ENCODE measurements around the gene HS6ST2. TPM values are rescaled to one million over a fixed set of nuclear protein-coding genes. Genes with fewer than 3 reads are reported as not detected.

Gene HS6ST2
- total and polyA plus RNA-seq, 9 of the 15 experiments (the other 6 are each of a cell fraction or from before 2014, with no cell fraction given): not detected

DNA sequence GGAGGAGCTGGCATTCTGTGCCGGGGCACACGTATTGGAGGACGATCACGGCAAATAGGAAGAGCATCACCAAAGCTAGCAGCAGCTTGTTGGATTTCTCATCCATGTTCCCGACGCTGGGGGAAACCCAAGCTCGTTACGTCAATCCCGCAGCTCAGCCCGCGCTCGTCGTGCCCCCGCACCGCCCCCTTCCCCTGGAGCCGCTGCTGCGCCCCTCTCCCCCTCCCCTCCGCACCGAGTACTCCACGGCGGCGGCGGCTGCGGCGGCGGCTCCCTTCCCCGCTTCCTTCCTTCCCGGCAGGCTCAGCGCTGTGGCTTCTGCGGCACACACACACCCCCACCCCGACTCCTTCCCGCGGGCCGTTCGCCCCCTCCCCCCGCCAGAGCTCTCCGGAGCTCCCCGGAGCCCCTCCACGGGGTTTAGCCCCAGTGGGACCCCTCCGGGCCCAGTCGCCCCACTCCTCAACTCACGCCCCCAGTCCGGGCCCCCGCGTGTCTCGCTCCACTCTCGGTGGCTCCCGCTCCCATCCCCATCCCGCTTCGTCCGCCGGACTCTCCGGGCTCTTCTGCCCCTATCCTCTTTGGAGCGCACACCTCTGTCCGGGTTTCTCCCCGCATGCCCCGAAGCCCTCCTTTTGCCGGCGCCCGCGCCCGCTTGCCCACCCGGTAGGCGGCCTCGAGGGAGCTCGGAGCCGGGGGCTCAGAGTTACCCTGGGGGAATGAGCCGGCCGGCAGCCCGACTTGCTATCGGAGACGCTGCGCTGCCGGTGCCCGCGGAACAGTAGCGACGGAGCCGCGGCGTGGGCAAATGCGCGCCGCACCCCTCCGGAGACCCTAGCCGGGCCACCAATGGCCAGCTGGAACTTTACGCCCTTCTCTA lies 978 bp downstream of the HS6ST2 start (continued):
- no peak for TF ChIP-seq TFAM (CRISPR knock-in tag; conservative IDR thresholded peaks at IDR 0.05)
- TF ChIP-seq, protein P1, sequence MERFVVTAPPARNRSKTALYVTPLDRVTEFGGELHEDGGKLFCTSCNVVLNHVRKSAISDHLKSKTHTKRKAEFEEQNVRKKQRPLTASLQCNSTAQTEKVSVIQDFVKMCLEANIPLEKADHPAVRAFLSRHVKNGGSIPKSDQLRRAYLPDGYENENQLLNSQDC (CRISPR knock-in tag; IDR thresholded peaks at IDR 0.05): no peak
- no peak for TF ChIP-seq FOXA3 (CRISPR knock-in tag; conservative IDR thresholded peaks at IDR 0.05 in 1 of 2, IDR thresholded peaks at IDR 0.05 in 1 of 2)
- no peak for TF ChIP-seq NFIX (CRISPR knock-in tag; IDR thresholded peaks at IDR 0.05; ENCODE audit: low read depth)

DNA sequence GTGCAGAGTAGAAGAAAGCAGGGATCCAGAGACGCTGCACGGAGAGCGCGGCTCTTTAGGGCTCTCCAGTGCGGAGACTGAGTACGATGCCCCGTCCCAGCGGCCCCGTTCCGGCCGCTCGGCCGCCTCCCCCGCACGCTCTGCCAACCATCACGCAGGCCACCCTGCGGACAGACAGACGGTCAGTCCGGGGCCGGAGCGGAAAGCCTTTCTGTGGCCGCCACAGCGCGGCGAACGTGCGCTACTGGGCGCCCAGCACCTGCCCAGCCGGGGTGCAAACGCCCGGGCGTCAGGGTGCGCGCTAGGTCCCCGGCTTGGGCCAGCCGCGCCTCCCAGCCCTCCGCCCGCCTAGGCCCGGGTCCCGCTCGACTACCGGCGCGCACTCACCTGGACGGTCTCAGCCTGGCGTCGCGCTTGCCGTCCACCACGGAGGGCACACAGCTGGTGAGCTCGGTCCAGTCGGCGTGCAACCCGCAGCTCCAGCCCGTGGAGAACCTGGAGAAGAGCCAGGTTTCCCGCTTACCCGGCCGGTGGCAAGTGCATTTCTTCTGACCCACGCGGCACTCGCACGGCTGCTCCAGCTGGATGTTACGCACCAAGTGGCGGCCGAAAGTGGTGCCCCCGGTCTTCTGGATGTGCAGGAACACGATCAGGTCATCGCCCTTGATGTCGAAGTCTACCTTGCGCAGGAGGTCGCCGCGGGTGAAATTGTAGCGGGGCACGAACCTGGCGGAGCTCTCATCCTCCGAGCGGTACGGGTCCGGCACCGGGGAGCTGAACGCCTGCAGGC lies 1.8 kb downstream of the HS6ST2 start:
- WGBS (ENCODE audit: insufficient coverage, low coverage, missing lambda C conversion rate): 40% methylated on average over 27 of the region's 83 CpGs
- no peak for ATAC-seq
- TF ChIP-seq, protein P2, sequence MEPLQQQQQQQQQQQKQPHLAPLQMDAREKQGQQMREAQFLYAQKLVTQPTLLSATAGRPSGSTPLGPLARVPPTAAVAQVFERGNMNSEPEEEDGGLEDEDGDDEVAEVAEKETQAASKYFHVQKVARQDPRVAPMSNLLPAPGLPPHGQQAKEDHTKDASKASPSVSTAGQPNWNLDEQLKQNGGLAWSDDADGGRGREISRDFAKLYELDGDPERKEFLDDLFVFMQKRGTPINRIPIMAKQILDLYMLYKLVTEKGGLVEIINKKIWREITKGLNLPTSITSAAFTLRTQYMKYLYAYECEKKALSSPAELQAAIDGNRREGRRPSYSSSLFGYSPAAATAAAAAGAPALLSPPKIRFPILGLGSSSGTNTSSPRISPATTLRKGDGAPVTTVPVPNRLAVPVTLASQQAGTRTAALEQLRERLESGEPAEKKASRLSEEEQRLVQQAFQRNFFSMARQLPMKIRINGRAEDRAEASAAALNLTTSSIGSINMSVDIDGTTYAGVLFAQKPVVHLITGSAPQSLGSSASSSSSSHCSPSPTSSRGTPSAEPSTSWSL (CRISPR knock-in tag; IDR thresholded peaks at IDR 0.05; ENCODE audit: borderline replicate concordance): no peak
- TF ChIP-seq, protein P3, sequence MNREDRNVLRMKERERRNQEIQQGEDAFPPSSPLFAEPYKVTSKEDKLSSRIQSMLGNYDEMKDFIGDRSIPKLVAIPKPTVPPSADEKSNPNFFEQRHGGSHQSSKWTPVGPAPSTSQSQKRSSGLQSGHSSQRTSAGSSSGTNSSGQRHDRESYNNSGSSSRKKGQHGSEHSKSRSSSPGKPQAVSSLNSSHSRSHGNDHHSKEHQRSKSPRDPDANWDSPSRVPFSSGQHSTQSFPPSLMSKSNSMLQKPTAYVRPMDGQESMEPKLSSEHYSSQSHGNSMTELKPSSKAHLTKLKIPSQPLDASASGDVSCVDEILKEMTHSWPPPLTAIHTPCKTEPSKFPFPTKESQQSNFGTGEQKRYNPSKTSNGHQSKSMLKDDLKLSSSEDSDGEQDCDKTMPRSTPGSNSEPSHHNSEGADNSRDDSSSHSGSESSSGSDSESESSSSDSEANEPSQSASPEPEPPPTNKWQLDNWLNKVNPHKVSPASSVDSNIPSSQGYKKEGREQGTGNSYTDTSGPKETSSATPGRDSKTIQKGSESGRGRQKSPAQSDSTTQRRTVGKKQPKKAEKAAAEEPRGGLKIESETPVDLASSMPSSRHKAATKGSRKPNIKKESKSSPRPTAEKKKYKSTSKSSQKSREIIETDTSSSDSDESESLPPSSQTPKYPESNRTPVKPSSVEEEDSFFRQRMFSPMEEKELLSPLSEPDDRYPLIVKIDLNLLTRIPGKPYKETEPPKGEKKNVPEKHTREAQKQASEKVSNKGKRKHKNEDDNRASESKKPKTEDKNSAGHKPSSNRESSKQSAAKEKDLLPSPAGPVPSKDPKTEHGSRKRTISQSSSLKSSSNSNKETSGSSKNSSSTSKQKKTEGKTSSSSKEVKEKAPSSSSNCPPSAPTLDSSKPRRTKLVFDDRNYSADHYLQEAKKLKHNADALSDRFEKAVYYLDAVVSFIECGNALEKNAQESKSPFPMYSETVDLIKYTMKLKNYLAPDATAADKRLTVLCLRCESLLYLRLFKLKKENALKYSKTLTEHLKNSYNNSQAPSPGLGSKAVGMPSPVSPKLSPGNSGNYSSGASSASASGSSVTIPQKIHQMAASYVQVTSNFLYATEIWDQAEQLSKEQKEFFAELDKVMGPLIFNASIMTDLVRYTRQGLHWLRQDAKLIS (CRISPR knock-in tag; IDR thresholded peaks at IDR 0.05): no peak
- TF ChIP-seq ZNF589 (CRISPR knock-in tag; IDR thresholded peaks at IDR 0.05; ENCODE audit: low read depth): no peak
- TF ChIP-seq TBP (optimal IDR thresholded peaks at IDR 0.05; ENCODE audit: low read depth, low read length): no peak
- no peak for TF ChIP-seq ZNF24 (IDR thresholded peaks at IDR 0.05)

More for the DNA sequence above, 1.8 kb downstream of the HS6ST2 start:
- DNase-seq (ENCODE audit: extremely low read depth in 1 of 4, low spot score in 3 of 4) (no peak), FAIRE-seq (no peak)
- Histone ChIP-seq H3K27ac (ENCODE audit: extremely low read depth, low read depth, low read length) (no peak overlapping the region), H3K36me3 (ENCODE audit: control insufficient read depth, insufficient read depth, low read length) (no peaks in the 10 kb centered on the region), H3K9ac (ENCODE audit: insufficient read depth in 1 of 2, low read depth in 2 of 2, low read length in 2 of 2) (no peak overlapping the region), H2AFZ (ENCODE audit: low read depth, low read length) (no peak overlapping the region), H3K9me1 (ENCODE audit: control insufficient read depth, insufficient read depth, low read length) (no peaks in the 10 kb centered on the region), H3K4me2 (ENCODE audit: insufficient read depth, low read length) (no peak overlapping the region), H3K4me1 (replicated peaks in 1 of 2; ENCODE audit: control insufficient read depth in 2 of 2, insufficient read depth in 2 of 2, low read length in 2 of 2) (no peaks in the 10 kb centered on the region), H3K79me2 (ENCODE audit: control insufficient read depth, insufficient read depth, low read length) (no peaks in the 10 kb centered on the region), H3K9me3 (replicated peaks; ENCODE audit: control insufficient read depth, insufficient read depth, low read depth, low read length) (no peaks in the 10 kb centered on the region), H3K4me3 (no peak overlapping the region), H4K20me1 (replicated peaks; ENCODE audit: control insufficient read depth, insufficient read depth, low read length) (no peaks in the 10 kb centered on the region), H3K27me3 (ENCODE audit: control insufficient read depth in 2 of 2, insufficient read depth in 2 of 2, low read length in 2 of 2) (no peaks in the 10 kb centered on the region)
- intact Hi-C loops (cut with micrococcal nuclease) (no loop called here), in situ Hi-C loops (cut with MboI) (no loop called here)
- ChIA-PET CTCF (ENCODE audit: low intra/inter-chr PET ratio) (no interaction called here), POLR2A (interaction anchor here (0.6 kb wide), 1 partner anchor 90 kb away, joined by 3 read pairs; no protein-coding TSS in a partner anchor)
- no TSS peak for BruUV-seq (replicated peaks)

Data from K562 (cell line).